Neural cell (in vitro differentiated cells): ENCODE data around the gene CRYGN. TPM values are rescaled to one million over a fixed set of nuclear protein-coding genes. Genes with fewer than 3 reads are reported as not detected.

Experiments
- H2AFZ ChIP-seq: fragments of 200-600, 300-800 bp; sonication (generic), shearing (Covaris generic); 2 replicates; pipeline ENCODE4 v1.6.0; 2014; ENCODE audit warnings: low read depth, mild to moderate bottlenecking, antibody characterized with exemption, low read length, moderate library complexity
- H3F3A ChIP-seq: fragments of 200-600 bp; shearing (Covaris generic); 2 replicates; pipeline ENCODE4 v1.6.1; 2016; ENCODE audit warnings: mild to moderate bottlenecking, moderate library complexity, mixed read lengths, antibody characterized with exemption, low read length; ENCODE audit not compliant: insufficient read depth, poor library complexity, severe bottlenecking
- H3K27ac ChIP-seq: fragments of 200-600, 300-800 bp; sonication (generic), shearing (Covaris generic); 2 replicates; pipeline ENCODE4 v1.5.1; 2014; ENCODE audit warnings: mild to moderate bottlenecking, low read length, moderate library complexity
- H3K27me3 ChIP-seq: fragments of 300-800, 200-600 bp; sonication (generic), shearing (Covaris generic); 2 replicates; pipeline ENCODE4 v1.6.0; 2014; ENCODE audit warnings: mild to moderate bottlenecking, low read depth, low read length, moderate library complexity; ENCODE audit not compliant: insufficient read depth
- H3K36me3 ChIP-seq: fragments of 300-800, 200-600 bp; sonication (generic), shearing (Covaris generic); 2 replicates; pipeline ENCODE4 v1.5.1; 2014; ENCODE audit warnings: mild to moderate bottlenecking, antibody characterized with exemption, low read length, moderate library complexity; ENCODE audit not compliant: insufficient read depth
- H3K4me2 ChIP-seq: fragments of 300-800, 200-600 bp; sonication (generic), shearing (Covaris generic); 2 replicates; pipeline ENCODE4 v1.6.0; 2014; ENCODE audit warnings: mild to moderate bottlenecking, low read length
- H3K4me3 ChIP-seq: fragments of 300-800, 200-600 bp; sonication (generic), shearing (Covaris generic); 2 replicates; pipeline ENCODE4 v1.5.1; 2014; ENCODE audit warnings: mild to moderate bottlenecking, low read length, moderate library complexity
- H3K79me2 ChIP-seq: fragments of 200-600 bp; shearing (Covaris generic); replicated peaks from 2 replicates; pipeline ENCODE4 v1.6.0; 2014; ENCODE audit warnings: mild to moderate bottlenecking, low read length, moderate library complexity; ENCODE audit not compliant: insufficient read depth
- H3K9ac ChIP-seq: fragments of 300-800, 200-600 bp; sonication (generic), shearing (Covaris generic); 2 replicates; pipeline ENCODE4 v1.6.1; 2016; ENCODE audit warnings: mild to moderate bottlenecking, low read length, mixed read lengths
- H3K9me2 ChIP-seq: fragments of 200-600 bp; shearing (Covaris generic); 2 replicates; pipeline ENCODE4 v1.6.1; 2016; ENCODE audit warnings: mild to moderate bottlenecking, low read length, mixed read lengths; ENCODE audit not compliant: insufficient read depth
- H3K9me3 ChIP-seq: fragments of 200-600, 300-800 bp; sonication (generic), shearing (Covaris generic); 2 replicates; pipeline ENCODE4 v1.6.1; 2016; ENCODE audit warnings: mild to moderate bottlenecking, mixed run types, low read length, moderate library complexity, mixed read lengths
- H4K20me1 ChIP-seq: fragments of 200-600 bp; shearing (Covaris generic); 2 replicates; pipeline ENCODE4 v1.6.1; 2016; ENCODE audit warnings: mild to moderate bottlenecking, mixed run types; ENCODE audit not compliant: insufficient read depth
- CTCF ChIP-seq: fragments of 450-650 bp; IDR thresholded peaks from 2 replicates; pipeline ENCODE4 v1.5.1; 2014; ENCODE audit warnings: antibody characterized with exemption, mild to moderate bottlenecking, moderate library complexity; ENCODE audit not compliant: poor library complexity, severe bottlenecking
- EP300 ChIP-seq: fragments of 450-650 bp; conservative IDR thresholded peaks from 2 replicates; pipeline ENCODE4 v1.6.1; 2014; ENCODE audit warnings: antibody characterized with exemption, mild to moderate bottlenecking, moderate library complexity; ENCODE audit not compliant: poor library complexity, severe bottlenecking
- EZH2 ChIP-seq: fragments of 200-600, 300-800 bp; shearing (Covaris generic), sonication (generic); IDR thresholded peaks from 2 replicates; pipeline ENCODE4 v1.6.1; 2014; ENCODE audit warnings: antibody characterized with exemption, low read length, borderline replicate concordance, mild to moderate bottlenecking; ENCODE audit not compliant: insufficient read depth, poor library complexity, severe bottlenecking
- MXI1 ChIP-seq: fragments of 450-650 bp; conservative IDR thresholded peaks from 2 replicates; pipeline ENCODE4 v1.6.1; 2014; ENCODE audit warnings: antibody characterized with exemption, mild to moderate bottlenecking; ENCODE audit not compliant: poor library complexity, severe bottlenecking
- POLR2AphosphoS5 ChIP-seq: IDR thresholded peaks from 2 replicates; pipeline ENCODE4 v1.6.1; 2012
- RAD21 ChIP-seq: fragments of 450-650 bp; conservative IDR thresholded peaks from 2 replicates; pipeline ENCODE4 v1.6.1; 2014; ENCODE audit warnings: antibody characterized with exemption, mild to moderate bottlenecking, moderate library complexity
- SMC3 ChIP-seq: fragments of 450-650 bp; conservative IDR thresholded peaks from 2 replicates; pipeline ENCODE4 v1.6.1; 2014; ENCODE audit warnings: antibody characterized with exemption, mild to moderate bottlenecking, moderate library complexity; ENCODE audit not compliant: poor library complexity
- TAF1 ChIP-seq: IDR thresholded peaks from 2 replicates; pipeline ENCODE4 v1.6.1; 2012; ENCODE audit warnings: low read depth
- polyA plus RNA-seq: library from polyadenylated mRNA; depleted of rRNA; stranded (reverse); fragments of >200 nt; gene quantifications from 2 replicates; pipeline ENCODE4 v1.2.3, GENCODE V29; 2014
- TF ChIP-seq, protein P1 (sequence below): IDR thresholded peaks from 2 replicates; pipeline ENCODE4 v1.6.1; 2012; ENCODE audit warnings: borderline replicate concordance

The CRYGN gene
- polyA plus RNA-seq, 1 donor from 2014 or later: not detected

DNA sequence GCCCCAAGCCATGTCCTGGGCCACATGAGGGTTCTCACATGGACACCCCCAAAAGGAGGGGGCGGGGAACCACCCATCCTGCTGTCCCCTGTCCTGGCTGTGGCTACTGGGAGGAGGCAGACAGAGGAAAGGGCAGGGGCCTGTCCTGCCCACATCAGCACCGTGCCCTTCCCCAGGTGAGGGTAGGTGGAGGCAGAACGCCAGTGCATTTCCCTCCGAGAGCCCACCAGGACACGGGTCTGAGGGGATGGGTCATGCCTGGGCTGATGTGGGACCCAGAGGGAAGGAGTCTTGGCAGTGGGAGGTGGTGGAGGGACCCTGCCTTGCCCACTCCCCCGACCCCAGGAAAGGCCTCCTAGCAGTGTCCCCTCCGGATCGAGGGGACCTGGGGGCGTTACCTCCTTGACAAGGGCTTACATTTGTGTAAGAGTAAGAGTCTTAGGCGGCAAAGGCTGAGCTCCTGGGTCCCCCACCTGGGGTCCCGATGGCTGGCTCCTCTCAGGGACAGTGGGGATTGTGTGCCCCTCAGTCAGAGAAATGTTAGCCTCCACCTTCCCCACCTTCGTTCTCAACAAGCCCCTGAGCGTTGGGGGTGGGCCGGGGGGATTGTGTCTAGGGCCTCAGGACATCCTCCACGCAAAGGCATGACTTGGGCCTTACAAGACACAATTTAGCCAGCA is 6.1 kb downstream of the CRYGN start:
- Histone ChIP-seq H3K9ac (no peak overlapping the region), H4K20me1 (no peaks in the 10 kb centered on the region), H3F3A (no peaks in the 10 kb centered on the region), H3K79me2 (no peaks in the 10 kb centered on the region), H3K4me2 (no peak overlapping the region), H3K9me3 (no peaks in the 10 kb centered on the region), H3K36me3 (no peaks in the 10 kb centered on the region), H3K9me2 (no peaks in the 10 kb centered on the region), H2AFZ (no peak overlapping the region), H3K27ac (no peak overlapping the region), H3K27me3 (peaks cover under 1% of the 10 kb centered on the region), H3K4me3 (no peak overlapping the region)
- TF ChIP-seq CTCF: no peak
- TF ChIP-seq MXI1: no peak
- TF ChIP-seq SMC3: no peak
- no peak for TF ChIP-seq EP300
- TF ChIP-seq TAF1: no peak
- no peak for TF ChIP-seq POLR2AphosphoS5
- TF ChIP-seq, protein P1, sequence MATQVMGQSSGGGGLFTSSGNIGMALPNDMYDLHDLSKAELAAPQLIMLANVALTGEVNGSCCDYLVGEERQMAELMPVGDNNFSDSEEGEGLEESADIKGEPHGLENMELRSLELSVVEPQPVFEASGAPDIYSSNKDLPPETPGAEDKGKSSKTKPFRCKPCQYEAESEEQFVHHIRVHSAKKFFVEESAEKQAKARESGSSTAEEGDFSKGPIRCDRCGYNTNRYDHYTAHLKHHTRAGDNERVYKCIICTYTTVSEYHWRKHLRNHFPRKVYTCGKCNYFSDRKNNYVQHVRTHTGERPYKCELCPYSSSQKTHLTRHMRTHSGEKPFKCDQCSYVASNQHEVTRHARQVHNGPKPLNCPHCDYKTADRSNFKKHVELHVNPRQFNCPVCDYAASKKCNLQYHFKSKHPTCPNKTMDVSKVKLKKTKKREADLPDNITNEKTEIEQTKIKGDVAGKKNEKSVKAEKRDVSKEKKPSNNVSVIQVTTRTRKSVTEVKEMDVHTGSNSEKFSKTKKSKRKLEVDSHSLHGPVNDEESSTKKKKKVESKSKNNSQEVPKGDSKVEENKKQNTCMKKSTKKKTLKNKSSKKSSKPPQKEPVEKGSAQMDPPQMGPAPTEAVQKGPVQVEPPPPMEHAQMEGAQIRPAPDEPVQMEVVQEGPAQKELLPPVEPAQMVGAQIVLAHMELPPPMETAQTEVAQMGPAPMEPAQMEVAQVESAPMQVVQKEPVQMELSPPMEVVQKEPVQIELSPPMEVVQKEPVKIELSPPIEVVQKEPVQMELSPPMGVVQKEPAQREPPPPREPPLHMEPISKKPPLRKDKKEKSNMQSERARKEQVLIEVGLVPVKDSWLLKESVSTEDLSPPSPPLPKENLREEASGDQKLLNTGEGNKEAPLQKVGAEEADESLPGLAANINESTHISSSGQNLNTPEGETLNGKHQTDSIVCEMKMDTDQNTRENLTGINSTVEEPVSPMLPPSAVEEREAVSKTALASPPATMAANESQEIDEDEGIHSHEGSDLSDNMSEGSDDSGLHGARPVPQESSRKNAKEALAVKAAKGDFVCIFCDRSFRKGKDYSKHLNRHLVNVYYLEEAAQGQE: no peak
- TF ChIP-seq EZH2: no peak
- TF ChIP-seq RAD21: no peak

DNA sequence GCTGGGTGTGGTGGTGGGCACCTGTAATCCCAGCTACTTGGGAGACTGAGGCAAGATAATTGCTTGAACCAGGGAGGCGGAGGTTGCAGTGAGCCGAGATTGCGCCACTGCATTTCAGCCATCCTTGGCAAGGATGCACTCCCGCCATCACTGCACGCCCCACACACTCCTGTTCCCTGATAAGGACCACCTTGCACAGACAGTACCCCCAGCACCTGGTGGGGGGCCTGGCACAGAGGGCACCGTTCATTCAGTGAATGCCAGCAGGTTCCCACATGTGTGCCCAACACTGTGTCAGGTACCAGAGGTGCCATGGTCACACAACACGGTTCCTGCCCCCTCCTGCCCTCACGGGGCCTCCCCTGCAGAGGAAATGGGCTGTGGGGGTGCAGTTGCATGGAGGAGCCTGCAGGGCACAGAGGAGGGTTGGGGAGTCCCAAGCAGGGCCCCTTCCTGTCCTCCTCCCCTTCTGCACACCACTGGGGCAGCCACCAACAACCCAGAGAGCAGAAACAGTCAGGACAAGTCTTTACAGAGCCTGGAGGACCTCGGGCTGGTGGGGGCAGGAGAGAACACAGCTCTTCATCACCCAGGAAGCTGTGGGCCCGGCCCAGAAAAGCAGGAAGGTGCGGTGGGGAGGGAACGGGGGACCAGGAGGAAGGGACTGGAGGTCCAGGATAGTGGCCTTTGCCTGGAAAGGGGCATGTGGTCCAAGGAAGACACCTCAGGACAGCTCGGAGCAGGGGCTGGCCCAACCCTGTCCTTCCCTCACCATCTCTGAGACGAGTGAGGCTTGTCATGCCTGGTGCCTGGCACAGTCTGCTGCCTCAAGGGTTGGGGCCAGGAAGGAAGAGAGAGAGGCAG is 7.1 kb downstream of the CRYGN start:
- Histone ChIP-seq H3K4me2 (no peak overlapping the region), H3K9me3 (no peaks in the 10 kb centered on the region), H3K9ac (no peak overlapping the region), H3K27ac (no peak overlapping the region), H3F3A (no peaks in the 10 kb centered on the region), H4K20me1 (no peaks in the 10 kb centered on the region), H3K9me2 (no peaks in the 10 kb centered on the region), H3K79me2 (no peaks in the 10 kb centered on the region), H3K27me3 (no peaks in the 10 kb centered on the region), H3K36me3 (no peaks in the 10 kb centered on the region), H2AFZ (no peak overlapping the region), H3K4me3 (no peak overlapping the region)
- TF ChIP-seq TAF1 (no peak), EZH2 (no peak), POLR2AphosphoS5 (no peak), SMC3 (no peak), EP300 (no peak), MXI1 (no peak)
- TF ChIP-seq, protein P1: no peak
